WTC11 (cell line): ENCODE measurements around the gene TAF1L.

Experiments used
- CREB1 ChIP-seq: sonication (generic); formaldehyde crosslinking; IDR thresholded peaks from 2 replicates; pipeline ENCODE4 v1.8.0; 2023; ENCODE audit warnings: mild to moderate bottlenecking, missing genetic modification reagents
- CREM ChIP-seq: sonication (generic); formaldehyde crosslinking; IDR thresholded peaks from 2 replicates; pipeline ENCODE4 v1.8.1; 2022; ENCODE audit warnings: mild to moderate bottlenecking, missing genetic modification reagents, moderate library complexity
- E2F4 ChIP-seq: sonication (generic); formaldehyde crosslinking; IDR thresholded peaks from 2 replicates; pipeline ENCODE4 v1.8.1; 2022; ENCODE audit warnings: low read depth, mild to moderate bottlenecking, moderate library complexity, missing genetic modification reagents, borderline replicate concordance
- ELF4 ChIP-seq: sonication (generic); formaldehyde crosslinking; IDR thresholded peaks from 2 replicates; pipeline ENCODE4 v1.8.1; 2022; ENCODE audit warnings: low read depth, mild to moderate bottlenecking, moderate library complexity, missing genetic modification reagents
- GABPB1 ChIP-seq: sonication (generic); formaldehyde crosslinking; IDR thresholded peaks from 2 replicates; pipeline ENCODE4 v1.8.1; 2023; ENCODE audit warnings: mild to moderate bottlenecking, missing genetic modification reagents
- MAX ChIP-seq: sonication (generic); formaldehyde crosslinking; IDR thresholded peaks from 2 replicates; pipeline ENCODE4 v1.8.0; 2022; ENCODE audit warnings: mild to moderate bottlenecking, missing genetic modification reagents
- USF1 ChIP-seq: sonication (generic); formaldehyde crosslinking; IDR thresholded peaks from 2 replicates; pipeline ENCODE4 v1.8.0; 2022; ENCODE audit warnings: mild to moderate bottlenecking, missing genetic modification reagents
- ZNF416 ChIP-seq: fragments of 250-450 bp; sonication (Bioruptor Pico); IDR thresholded peaks from 2 replicates; pipeline ENCODE4 v1.9.0; 2021; ENCODE audit warnings: mild to moderate bottlenecking, inconsistent platforms
- ZNF425 ChIP-seq: fragments of 250-450 bp; sonication (Bioruptor Pico); conservative IDR thresholded peaks from 2 replicates; pipeline ENCODE4 v1.9.0; 2021; ENCODE audit warnings: mild to moderate bottlenecking
- TF ChIP-seq, protein P1 (sequence below): fragments of 200-600 bp; IDR thresholded peaks from 2 replicates; pipeline ENCODE4 v1.8.0; 2022; ENCODE audit warnings: antibody characterized with exemption
- TF ChIP-seq, protein P2 (sequence below): sonication (generic); formaldehyde crosslinking; IDR thresholded peaks from 2 replicates; pipeline ENCODE4 v1.8.1; 2023; ENCODE audit warnings: mild to moderate bottlenecking, missing genetic modification reagents, borderline replicate concordance
- TF ChIP-seq, protein P3 (sequence below): sonication (generic); formaldehyde crosslinking; IDR thresholded peaks from 2 replicates; pipeline ENCODE4 v1.8.1; 2023; ENCODE audit warnings: mild to moderate bottlenecking, moderate library complexity, missing genetic modification reagents

GRCh38 chr9:32671333-32671732 is 35.9 kb upstream of the TAF1L start:
- TF ChIP-seq, protein P1, sequence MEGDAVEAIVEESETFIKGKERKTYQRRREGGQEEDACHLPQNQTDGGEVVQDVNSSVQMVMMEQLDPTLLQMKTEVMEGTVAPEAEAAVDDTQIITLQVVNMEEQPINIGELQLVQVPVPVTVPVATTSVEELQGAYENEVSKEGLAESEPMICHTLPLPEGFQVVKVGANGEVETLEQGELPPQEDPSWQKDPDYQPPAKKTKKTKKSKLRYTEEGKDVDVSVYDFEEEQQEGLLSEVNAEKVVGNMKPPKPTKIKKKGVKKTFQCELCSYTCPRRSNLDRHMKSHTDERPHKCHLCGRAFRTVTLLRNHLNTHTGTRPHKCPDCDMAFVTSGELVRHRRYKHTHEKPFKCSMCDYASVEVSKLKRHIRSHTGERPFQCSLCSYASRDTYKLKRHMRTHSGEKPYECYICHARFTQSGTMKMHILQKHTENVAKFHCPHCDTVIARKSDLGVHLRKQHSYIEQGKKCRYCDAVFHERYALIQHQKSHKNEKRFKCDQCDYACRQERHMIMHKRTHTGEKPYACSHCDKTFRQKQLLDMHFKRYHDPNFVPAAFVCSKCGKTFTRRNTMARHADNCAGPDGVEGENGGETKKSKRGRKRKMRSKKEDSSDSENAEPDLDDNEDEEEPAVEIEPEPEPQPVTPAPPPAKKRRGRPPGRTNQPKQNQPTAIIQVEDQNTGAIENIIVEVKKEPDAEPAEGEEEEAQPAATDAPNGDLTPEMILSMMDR, result no peak
- no peak for TF ChIP-seq ELF4 (CRISPR knock-in tag)
- TF ChIP-seq CREM, result no peak
- no peak for TF ChIP-seq USF1
- no peak for TF ChIP-seq CREB1
- TF ChIP-seq GABPB1, result no peak
- TF ChIP-seq MAX (CRISPR knock-in tag), result no peak
- TF ChIP-seq E2F4 (CRISPR knock-in tag), result no peak
- TF ChIP-seq, protein P2, sequence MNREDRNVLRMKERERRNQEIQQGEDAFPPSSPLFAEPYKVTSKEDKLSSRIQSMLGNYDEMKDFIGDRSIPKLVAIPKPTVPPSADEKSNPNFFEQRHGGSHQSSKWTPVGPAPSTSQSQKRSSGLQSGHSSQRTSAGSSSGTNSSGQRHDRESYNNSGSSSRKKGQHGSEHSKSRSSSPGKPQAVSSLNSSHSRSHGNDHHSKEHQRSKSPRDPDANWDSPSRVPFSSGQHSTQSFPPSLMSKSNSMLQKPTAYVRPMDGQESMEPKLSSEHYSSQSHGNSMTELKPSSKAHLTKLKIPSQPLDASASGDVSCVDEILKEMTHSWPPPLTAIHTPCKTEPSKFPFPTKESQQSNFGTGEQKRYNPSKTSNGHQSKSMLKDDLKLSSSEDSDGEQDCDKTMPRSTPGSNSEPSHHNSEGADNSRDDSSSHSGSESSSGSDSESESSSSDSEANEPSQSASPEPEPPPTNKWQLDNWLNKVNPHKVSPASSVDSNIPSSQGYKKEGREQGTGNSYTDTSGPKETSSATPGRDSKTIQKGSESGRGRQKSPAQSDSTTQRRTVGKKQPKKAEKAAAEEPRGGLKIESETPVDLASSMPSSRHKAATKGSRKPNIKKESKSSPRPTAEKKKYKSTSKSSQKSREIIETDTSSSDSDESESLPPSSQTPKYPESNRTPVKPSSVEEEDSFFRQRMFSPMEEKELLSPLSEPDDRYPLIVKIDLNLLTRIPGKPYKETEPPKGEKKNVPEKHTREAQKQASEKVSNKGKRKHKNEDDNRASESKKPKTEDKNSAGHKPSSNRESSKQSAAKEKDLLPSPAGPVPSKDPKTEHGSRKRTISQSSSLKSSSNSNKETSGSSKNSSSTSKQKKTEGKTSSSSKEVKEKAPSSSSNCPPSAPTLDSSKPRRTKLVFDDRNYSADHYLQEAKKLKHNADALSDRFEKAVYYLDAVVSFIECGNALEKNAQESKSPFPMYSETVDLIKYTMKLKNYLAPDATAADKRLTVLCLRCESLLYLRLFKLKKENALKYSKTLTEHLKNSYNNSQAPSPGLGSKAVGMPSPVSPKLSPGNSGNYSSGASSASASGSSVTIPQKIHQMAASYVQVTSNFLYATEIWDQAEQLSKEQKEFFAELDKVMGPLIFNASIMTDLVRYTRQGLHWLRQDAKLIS (CRISPR knock-in tag), result no peak
- TF ChIP-seq ZNF425 (CRISPR knock-in tag), result no peak
- TF ChIP-seq, protein P3, sequence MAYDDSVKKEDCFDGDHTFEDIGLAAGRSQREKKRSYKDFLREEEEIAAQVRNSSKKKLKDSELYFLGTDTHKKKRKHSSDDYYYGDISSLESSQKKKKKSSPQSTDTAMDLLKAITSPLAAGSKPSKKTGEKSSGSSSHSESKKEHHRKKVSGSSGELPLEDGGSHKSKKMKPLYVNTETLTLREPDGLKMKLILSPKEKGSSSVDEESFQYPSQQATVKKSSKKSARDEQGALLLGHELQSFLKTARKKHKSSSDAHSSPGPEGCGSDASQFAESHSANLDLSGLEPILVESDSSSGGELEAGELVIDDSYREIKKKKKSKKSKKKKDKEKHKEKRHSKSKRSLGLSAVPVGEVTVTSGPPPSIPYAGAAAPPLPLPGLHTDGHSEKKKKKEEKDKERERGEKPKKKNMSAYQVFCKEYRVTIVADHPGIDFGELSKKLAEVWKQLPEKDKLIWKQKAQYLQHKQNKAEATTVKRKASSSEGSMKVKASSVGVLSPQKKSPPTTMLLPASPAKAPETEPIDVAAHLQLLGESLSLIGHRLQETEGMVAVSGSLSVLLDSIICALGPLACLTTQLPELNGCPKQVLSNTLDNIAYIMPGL (CRISPR knock-in tag), result no peak
- TF ChIP-seq ZNF416 (CRISPR knock-in tag), result no peak
